ENCODE measurements around the gene RPL26.

DNA sequence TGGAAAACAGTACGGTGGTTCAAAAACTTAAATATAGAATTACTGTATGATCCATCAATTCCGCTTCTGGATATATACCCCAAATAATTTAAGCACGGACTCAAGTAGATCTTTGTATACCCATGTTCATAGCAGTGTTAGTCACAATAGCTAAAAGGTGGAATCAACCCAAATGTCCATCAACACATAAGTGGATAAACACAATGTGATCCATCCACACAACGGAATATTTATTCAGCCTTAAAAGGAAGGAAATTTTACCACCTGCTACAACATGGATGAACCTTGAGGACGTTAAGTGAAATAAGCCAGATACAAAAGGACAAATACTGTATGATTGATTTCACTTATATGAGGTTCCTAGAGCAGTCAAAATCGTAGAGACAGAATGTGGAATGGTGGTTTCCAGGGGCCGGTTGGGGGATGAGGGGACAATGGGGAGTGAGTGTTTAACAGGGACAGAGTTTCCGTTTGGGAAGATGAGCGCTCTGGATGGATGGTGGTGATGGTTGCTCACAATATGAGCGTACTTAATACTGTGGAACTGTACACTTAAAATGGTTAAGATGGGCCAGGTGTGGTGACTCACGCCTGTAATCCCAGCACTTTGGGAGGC is 20.0 kb upstream of the RPL26 start:
- TF ChIP-seq, protein P1, sequence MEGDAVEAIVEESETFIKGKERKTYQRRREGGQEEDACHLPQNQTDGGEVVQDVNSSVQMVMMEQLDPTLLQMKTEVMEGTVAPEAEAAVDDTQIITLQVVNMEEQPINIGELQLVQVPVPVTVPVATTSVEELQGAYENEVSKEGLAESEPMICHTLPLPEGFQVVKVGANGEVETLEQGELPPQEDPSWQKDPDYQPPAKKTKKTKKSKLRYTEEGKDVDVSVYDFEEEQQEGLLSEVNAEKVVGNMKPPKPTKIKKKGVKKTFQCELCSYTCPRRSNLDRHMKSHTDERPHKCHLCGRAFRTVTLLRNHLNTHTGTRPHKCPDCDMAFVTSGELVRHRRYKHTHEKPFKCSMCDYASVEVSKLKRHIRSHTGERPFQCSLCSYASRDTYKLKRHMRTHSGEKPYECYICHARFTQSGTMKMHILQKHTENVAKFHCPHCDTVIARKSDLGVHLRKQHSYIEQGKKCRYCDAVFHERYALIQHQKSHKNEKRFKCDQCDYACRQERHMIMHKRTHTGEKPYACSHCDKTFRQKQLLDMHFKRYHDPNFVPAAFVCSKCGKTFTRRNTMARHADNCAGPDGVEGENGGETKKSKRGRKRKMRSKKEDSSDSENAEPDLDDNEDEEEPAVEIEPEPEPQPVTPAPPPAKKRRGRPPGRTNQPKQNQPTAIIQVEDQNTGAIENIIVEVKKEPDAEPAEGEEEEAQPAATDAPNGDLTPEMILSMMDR (IDR thresholded peaks at IDR 0.05), result no peak
- TF ChIP-seq POLR2A (IDR thresholded peaks at IDR 0.05) (no peak), POLR2AphosphoS5 (IDR thresholded peaks at IDR 0.05; ENCODE audit: insufficient read depth in 1 of 2, low read depth in 1 of 2) (no peak)
